Stimulated activated CD4-positive, alpha-beta T cell treated with anti-CD3 and anti-CD28 coated beads, Interleukin-4, amount 100 ng/mL, for 1 hour (primary cell): ENCODE data around the gene TMEM145.

Experiments used
- DNase-seq: peaks from one replicate; pipeline ENCODE4 v3.0.0-alpha.2; 2020

The TMEM145 gene

DNA sequence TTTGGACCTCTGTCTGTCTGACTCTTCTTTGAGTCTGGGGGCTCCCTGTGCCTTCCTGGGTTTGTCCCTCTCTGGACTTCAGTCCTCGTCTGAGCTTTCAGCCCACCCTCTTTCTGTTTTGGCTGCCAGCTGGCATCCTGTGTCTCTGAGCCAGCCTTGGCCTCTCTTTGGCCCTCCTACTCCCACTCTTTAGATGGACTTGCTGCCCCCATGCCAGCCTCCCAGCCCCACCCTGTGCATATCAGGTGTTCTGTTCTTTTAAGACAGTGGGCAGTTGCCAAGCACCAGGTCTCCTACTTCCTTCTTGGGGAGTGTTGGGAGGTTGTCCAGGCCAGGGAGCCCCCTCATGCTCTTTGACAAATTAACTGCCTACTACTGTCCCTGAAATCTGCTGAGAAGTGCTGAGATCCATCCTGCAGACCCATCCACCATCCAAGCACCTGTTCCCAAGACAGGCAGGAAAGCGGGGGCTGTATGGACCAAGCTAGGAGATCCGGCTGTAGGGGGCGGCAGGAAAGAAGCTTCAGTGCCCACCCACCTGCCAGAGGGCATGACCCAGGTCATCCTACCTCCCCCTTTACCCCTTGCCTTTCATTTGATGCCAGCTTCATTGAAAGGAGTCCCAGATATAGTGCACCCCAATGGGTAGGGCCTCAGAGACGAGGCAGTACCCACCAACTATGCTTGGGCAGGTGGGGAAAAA lies 34.5 kb upstream of the TMEM145 start:
- no peak for DNase-seq

DNA sequence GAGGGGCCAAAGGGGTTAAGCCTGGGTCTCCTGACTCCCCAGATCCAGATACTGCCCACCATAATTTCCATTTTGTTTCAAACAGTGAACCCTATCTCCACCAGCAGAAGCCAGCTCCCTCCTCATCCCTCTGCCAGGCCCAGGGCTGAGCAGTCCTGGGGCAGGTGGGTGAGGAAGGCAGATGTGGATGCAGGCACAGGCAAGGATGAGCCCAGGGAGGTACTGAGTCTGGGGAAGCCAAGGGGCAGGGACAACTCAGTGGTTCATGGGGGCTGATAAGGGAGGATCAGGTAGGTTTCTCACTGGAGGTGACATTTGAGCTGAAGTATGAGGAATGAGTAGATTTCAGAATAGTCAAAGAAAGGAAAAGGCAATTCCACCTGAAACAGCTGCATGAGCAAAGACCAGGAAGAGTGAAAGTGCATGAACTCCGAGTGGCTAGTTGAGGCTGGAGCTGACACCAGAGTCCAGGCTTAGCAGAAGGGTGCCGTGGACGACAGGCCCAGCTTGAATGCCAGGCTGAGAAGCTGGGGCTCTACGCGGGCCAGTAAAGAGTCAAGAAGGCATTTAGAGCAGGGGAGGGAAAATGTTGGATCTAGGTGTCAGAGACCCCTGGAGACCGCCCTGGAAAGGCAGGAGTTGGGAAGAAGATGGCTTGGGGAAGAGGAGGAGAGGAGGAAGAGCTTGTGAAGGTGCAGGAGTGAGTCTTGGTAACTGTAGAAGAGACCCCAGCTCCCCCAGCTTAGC lies 33.8 kb upstream of the TMEM145 start:
- DNase-seq: no peak

DNA sequence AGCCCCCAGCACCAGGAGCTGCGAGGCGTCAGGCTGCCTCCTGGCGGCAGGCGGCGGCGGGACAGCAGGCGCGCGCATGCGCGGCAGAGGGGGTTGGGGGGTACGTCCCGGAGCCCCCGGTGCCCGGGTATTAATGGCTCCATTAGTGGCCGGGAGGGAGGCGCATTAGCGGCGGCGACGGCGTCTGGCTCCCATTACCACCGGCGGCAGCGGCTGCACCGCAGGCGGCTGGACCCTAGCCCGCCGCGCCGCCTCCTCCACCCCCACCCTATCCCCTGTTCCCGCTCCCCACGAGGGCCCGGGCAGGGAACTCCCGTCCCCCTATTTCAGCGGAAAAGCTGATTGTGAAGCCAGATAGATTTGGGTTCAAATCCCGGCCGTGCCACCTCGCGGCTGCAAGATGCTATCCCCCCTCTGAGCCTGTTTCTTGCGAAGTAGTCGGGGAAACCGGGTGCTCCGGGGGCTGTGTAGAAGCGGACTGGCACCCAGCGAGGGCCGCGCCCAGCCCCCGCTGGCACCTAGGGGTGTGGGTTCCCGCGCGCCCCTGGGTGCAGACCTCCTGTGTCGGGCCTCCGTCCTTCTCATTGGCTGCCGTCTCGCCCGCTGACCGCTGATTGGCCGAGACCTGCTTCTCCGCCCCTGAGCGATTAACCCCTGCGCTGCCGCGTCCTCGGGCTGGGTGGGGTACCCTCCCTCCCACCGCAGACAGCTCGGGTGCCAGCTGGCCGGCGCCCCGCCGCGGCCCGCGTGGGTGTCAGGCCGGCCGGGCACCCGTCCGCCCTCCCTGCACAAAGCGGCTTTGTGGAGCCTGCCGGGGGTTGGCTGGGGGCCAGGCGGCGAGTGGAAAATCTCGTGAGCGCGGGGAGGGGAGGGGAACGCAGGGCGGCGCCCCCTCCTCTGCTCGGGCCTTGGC lies 33.0 kb upstream of the TMEM145 start:
- peak; percentile 88 for DNase-seq

DNA sequence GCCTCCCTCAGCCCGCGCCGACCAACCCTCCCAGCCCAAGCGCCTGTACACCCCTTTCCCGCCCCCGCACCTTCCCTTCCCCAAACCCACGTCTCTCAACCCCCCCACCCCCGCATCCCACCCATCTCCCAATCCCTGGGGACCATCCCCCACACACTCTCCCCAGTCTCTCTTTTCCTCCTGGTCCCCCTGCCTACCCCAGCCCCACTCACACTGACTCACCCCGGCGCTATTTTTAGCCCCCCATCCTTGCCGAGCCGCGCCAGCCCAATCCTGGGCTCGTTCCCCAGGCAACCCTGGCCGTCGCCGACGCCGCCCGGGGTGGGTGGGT lies 32.3 kb upstream of the TMEM145 start:
- DNase-seq: peak; percentile 39

DNA sequence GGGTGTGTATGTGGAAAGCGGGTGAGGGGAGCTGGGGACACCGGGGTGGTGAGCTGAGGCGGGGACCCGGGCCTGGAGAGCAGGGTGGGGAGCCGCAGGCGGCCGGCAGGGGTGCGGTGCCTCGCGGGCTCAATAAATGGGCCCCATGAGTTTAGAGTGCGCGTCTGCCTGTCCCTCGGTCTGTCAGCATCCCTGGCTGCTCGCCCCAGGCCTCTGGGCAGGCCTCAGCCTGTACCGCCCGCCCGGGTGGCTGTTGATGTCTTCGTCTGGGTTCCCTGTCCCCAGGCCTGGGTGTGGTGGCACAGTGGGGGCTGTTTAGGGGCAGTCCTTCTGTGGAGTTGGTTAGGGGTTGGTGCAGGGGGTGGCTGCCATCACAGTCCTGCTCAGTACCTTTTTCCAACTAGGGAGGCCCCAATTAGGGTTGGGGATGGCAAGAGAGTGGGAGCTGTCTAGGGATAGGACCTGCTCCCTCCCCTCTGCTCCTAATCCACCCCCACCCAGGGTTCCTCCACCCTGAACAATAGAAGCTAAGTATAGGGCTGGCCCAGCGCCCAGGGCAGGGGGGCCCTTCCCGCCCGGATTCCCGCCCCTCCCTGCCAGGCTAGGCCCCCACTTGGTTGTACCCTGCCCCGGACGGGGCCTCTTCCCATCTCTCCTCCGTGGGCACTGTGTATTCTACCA lies 31.8 kb upstream of the TMEM145 start:
- DNase-seq: no peak

DNA sequence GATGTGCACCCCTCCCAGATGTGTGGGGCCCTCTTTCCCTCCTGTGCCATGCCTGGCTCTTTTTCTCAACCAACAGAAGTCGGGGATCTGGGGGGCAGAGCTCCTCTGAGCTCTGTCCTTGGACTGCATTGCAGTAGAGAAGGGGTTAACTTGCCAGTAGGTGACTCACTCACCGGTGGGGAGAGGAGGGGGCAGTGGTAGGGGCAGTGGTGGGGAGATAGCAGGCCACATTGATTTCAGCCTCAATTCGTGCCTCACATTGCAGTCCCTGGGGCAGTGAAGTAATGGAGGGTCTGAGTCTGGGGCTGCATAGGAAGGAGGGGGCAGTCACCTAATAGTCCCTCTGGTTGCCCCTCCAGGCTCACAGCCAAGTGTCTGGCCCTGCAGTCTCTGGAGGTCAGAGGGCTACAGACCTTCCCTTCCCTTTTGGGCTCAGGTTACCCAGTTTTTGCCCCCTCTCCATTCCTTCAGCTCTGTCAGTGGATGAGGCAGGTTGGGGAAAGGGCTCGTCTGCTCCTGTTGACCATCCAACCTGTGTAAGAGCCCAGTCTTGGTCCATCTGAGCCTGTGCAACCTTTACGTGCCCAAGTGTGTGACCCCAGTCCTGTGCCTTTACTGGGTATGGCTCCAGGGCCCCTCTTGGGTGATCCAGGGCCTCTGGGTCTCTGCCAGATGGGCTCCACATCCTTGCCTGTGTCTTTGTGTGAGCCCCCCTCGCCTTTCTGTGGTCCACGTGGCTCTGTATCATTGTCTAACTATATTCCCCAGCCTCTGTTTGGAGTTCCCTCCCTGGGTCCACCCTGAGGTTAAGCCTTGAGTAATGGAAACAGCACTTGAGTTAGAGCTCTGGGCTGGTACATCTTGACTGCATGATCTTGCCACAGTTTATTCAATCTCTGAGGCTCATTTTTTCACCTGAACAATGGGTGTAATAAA lies 31.0 kb upstream of the TMEM145 start:
- DNase-seq: no peak

DNA sequence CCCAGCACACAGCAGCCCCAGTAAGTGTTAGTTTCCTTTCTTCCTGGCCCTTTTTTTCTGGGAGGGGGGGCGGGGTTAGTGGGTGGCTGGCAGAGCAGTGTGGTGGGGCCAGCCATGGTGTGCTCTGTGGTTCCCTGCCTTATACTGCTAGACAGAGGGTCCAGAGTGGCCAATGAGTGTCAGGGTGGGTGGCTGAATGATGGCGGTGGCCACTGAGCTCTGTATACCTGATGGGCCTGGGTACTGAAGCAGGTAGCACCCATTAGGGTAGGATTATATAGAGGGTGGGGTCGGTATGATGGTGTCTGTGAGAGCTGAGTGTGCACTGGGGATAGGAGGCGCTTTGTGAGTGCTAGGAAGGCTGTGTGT lies 30.3 kb upstream of the TMEM145 start:
- no peak for DNase-seq

DNA sequence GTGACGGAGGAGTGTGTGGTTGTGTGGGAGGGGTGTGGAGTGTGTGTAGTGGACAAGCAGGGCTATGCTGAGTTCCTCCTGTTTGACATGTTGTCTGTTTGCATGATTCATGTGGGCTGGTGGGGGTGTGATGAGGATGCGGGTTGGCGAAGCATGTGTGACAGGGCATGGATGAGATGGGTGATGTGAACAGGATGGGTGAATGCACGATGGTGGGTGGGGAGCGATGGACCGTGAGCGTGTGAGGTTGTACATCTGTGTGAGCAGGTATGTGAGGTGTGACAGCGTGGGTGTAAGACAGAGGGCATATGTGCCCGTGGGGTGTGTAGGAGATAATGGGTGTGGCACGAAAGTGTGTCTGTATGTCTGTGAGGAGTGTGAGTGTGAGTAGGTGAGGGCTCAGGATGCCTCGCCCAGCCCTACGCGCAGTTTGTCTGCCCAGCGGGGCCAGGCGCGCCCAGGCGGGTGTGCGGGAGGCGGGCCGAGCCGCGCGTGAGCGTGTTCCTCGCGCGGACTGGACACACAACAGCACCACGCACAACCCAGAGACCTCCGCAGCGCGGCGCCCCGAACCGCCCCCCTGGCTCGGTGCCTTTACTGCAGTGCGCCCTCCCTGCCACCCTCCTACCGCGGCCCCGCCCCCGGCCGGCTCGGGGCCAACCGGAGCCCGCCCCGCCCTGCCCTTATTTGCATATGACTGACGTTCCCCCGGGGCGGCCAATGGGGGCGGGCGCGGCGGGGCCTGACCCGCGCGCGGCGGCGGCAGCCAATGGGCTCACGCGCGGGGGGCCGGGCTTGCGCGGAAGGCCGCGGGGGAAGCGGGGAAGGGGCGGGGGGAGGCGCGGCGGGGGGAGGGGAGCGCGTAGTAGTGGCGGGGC lies 29.7 kb upstream of the TMEM145 start:
- peak; percentile 95 for DNase-seq

DNA sequence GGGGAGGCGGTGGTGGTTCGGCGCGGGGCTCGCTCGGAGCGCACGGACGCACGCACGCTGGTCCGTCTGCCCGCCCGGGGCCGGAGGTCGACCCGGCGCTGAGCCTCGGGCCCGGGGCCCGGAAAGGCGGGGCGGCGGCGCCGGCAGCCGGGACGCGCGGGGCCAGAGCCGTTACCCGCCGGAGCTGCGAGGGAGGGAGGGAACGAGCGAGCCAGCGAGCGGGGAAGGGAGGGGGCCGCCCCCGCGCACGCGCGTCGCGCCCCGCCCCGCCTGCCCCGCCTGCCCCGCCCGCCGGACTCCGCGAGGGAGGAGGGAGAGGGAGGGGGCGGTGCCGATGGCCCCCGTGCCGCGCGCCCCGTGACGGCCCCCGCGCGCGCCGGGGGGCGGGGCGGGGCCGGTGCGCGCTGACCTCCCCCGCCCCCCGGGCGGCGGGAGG lies 29.0 kb upstream of the TMEM145 start:
- peak; percentile 82 for DNase-seq

DNA sequence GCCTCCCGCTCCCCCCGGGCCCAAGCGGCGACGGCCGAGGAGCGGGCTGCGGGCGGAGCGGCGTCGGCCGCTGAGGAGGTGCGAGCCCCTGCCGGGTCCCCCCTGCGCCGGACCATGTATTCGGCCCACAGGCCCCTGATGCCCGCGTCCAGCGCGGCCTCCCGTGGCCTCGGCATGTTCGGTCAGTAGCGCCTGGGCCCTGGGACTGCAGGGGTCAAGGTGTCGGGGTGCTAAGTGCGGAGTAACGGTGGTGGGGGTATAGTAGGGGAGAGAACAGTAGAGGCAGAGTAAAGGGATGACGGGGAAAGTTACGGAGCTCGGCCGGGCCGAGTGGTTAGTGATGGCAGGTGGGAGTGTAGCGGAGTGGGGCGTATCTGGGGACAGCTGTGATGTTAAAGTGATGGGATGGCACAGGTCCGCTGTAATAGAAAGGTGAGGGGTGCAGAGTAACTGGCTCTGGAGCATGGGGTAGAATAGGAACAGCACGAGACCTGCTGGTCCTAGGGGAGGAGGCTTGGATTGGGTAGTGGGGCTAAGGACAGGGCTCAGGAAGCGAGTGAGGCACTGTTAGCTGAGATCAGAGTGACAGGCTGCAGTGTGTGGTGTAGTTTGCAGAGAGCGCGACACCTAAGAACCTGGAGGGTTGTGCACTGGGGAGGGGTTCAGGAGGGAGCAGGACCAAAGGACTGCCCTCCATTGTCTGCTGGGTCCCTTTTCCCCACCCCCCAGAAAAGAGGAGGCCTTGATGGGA lies 28.3 kb upstream of the TMEM145 start:
- DNase-seq: no peak

DNA sequence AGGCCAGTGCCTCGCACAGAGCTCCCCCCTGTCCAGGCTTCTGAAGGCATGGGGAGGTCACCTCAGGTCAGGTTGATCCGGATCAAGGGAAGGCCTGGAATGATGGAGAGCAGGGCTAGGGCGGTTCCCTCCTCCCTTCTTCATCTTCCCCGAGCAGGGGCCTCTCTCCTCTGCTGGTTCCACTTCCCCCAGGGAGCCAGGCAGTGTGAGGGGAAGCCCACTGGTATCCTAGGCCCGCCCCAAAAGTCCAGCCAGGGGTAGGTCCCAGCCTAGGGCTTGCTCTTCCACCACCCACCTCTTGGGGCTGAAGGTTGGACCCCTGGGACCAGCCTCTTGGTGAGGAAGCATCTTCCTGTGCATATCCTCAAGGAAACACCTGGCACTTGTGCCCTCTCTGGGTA lies 27.6 kb upstream of the TMEM145 start:
- DNase-seq: no peak

DNA sequence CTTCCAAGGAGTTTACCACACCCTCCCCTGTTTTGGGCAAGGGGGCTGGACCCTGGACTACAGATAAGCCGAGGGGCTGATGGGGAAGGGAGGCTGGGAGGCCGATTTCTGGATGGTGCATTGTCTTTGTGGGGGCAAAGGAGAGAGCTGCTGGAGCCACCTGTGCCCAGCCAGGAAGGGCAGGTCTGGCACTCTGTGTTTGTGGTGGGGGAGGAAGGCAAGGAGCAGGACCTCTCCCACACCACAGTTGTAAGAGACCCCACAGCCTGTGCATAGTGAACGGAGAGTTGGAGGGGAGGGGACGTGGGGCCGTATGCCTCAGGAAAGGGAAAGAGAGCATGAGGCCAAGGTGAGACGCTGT lies 27.1 kb upstream of the TMEM145 start:
- DNase-seq: no peak

DNA sequence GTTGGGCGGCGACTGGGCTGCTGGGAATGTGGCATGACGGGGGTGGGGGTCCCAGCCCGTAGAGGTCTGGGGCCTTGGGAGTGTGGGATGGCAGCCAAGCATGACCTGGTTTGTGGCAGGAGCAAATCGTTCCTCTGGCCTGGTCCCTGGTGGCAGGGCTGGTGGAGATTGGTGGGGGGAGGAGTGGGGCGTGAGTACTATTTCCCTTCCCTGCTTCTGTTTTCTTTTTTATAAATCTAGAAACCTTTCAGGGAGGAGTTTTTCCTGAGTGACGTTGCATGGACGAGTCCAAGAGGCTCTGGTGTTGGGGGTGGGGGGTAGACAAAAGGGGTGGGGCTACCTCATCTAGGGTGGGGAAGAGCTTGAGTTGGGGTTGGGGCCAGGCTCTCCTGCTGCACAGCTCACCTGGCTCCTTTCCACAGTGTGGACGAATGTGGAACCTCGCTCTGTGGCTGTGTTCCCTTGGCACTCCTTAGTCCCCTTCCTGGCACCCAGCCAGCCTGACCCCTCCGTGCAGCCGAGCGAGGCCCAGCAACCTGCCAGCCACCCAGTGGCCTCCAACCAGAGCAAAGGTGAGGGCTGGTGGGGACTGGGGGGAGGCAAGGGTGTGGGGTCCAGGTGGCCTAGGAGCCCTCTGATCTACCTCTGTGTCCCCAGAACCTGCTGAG lies 26.6 kb upstream of the TMEM145 start:
- DNase-seq: no peak

DNA sequence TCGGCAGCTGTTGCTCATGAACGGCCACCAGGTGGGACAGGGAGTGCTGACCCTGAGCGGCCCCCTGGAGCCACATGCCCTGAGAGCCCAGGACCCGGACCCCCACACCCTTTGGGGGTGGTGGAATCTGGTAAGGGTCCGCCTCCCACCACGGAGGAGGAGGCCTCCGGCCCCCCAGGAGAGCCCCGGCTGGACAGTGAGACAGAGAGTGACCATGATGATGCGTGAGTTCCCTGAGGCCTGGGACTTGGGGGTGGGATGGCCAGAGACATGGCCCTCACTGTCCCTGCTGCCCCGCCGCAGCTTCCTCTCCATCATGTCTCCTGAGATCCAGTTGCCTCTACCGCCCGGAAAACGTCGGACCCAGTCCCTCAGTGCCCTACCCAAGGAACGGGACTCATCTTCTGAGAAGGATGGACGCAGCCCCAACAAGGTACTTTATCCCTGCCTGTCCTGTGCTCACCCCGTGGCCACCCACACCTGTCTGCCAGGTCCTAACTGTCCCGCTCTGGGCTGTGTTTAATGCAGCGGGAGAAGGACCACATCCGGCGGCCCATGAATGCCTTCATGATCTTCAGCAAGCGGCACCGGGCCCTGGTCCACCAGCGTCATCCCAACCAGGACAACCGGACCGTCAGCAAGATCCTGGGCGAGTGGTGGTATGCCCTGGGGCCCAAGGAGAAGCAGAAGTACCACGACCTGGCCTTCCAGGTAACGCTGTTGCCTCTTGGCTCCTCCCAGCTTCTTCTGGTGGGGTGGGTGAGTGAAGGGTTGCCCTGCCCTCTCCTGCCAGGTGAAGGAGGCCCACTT lies 25.9 kb upstream of the TMEM145 start:
- DNase-seq: no peak

DNA sequence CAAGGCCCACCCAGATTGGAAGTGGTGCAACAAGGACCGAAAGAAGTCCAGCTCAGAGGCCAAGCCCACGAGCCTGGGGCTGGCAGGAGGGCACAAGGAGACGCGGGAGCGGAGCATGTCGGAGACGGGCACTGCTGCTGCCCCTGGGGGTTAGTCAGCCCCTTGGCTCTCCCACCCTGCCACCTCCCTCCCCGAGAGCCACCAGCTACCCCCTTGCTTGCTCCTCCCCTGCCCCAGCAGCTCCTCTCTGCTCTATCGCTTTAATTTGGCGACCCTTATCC lies 25.3 kb upstream of the TMEM145 start:
- DNase-seq: no peak

DNA sequence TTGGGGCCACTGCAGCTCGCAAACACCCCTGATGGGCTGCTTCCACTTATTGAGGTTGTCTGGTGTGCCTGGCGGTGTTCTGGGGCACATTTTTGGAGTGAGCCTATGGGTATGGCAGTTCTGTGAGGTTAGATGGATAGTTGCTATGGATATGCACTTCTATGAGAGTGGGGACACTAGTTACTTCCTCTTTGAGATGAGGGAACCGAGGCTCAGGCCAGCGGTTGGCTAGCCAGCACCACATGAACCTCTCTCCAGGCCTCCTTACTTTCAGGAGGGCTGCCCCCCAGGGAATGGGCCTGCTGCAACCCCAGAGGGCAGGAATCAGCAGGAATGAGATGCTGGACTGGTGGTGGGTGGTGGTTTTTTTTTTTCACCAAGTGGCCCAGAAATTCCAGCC lies 24.7 kb upstream of the TMEM145 start:
- DNase-seq: no peak

DNA sequence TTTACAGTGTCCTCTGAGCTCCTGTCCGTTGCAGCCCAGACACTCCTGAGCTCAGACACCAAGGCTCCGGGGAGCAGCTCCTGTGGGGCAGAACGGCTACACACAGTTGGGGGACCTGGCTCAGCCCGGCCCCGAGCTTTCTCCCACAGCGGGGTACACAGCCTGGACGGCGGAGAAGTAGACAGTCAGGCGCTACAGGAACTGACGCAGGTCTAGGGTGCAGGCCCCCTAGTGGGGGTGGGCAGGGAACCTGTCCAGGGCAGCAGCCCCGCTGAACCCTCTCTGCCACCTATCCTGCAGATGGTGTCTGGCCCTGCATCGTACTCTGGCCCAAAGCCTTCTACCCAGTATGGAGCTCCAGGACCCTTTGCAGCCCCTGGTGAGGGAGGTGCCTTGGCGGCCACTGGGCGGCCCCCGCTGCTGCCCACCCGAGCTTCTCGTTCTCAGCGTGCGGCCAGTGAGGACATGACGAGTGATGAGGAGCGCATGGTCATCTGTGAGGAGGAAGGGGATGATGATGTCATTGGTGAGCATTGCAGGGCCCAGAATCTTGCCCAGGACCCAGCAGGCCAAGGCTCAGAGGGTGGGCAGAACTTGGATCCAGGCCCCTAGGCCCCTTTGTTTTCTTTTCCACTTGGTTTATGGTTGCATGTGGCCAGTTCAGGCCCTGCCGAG lies 24.1 kb upstream of the TMEM145 start:
- no peak for DNase-seq

DNA sequence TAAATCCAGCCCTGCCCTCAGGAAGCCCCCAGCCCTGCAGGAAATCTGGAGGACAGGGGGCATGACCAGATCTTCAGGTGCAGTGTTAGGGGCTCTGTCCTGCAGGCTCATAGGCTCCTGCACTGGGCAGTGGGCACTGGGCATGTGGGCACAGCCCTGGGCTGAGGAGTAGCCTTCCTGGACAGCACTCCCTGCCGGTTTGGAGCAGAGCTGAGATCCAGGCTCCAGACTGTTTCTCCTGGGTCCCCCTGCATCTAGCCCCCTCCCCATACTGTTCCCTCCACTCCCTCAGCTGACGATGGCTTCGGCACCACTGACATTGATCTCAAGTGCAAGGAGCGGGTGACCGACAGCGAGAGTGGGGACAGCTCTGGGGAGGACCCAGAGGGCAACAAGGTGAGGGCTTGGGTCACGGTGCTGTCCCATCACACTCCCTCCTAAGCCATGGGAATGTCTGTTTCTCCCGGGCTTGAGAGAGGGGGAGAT lies 23.5 kb upstream of the TMEM145 start:
- no peak for DNase-seq
